IMR-90 (cell line): ENCODE data around the gene CLSTN1. TPM values are rescaled to one million over a fixed set of nuclear protein-coding genes. Genes with fewer than 3 reads are reported as not detected.

Experiments
- ATAC-seq: fragments of 200-7000 bp; cut with Tn5 transposase; 2 replicates; pipeline ENCODE4 v1.9.1; 2020; ENCODE audit warnings: low read depth, mild to moderate bottlenecking, moderate library complexity
- BruUV-seq: library from RNA; stranded (reverse); fragments of 400-500 nt; replicated peaks from 2 replicates; lab custom pipeline; 2021; lab: Mats Ljungman, UMichigan
- CTCF ChIA-PET: fragments of 300-600 bp; formaldehyde crosslinking; extraction: SDS; loops from one replicate; lab custom pipeline; 2021; ENCODE audit warnings: antibody characterized with exemption; lab: Yijun Ruan, JAX
- POLR2A ChIA-PET: fragments of 300-600 bp; sonication (Branson Sonifier 250); formaldehyde crosslinking; loops from one replicate; lab custom pipeline; 2022; ENCODE audit warnings: antibody characterized with exemption; ENCODE audit not compliant: unreplicated experiment; lab: Charles Lee
- DNase-seq: peaks from one replicate; pipeline ENCODE4 v3.0.0; 2013
- H2AFZ ChIP-seq: replicated peaks from 2 replicates; pipeline ENCODE3; 2013; ENCODE audit warnings: low read length, mild to moderate bottlenecking; ENCODE audit not compliant: poor library complexity
- H2AK5ac ChIP-seq: 2 replicates; pipeline ENCODE4 v1.6.1; 2013; ENCODE audit warnings: low read depth, low read length, inconsistent platforms
- H2AK9ac ChIP-seq: replicated peaks from 2 replicates; pipeline ENCODE3; 2013; ENCODE audit warnings: mild to moderate bottlenecking, low read depth, low read length, moderate library complexity; ENCODE audit not compliant: poor library complexity
- H2BK120ac ChIP-seq: 2 replicates; pipeline ENCODE4 v1.6.1; 2013; ENCODE audit warnings: low read depth, low read length, inconsistent platforms
- H2BK15ac ChIP-seq: 3 replicates; pipeline ENCODE4 v1.6.1; 2013; ENCODE audit warnings: low read depth, low read length, inconsistent platforms
- H2BK20ac ChIP-seq: 2 replicates; pipeline ENCODE4 v1.6.1; 2013; ENCODE audit warnings: low read depth, mild to moderate bottlenecking, inconsistent platforms, low read length, moderate library complexity
- H2BK5ac ChIP-seq: 2 replicates; pipeline ENCODE4 v1.6.1; 2013; ENCODE audit warnings: mild to moderate bottlenecking, low read depth, low read length, inconsistent platforms; ENCODE audit not compliant: poor library complexity, severe bottlenecking
- H3K14ac ChIP-seq: replicated peaks from 2 replicates; pipeline ENCODE4 v1.6.1; 2013; ENCODE audit warnings: low read depth, low read length, inconsistent platforms
- H3K18ac ChIP-seq: 2 replicates; pipeline ENCODE4 v1.6.1; 2013; ENCODE audit warnings: low read depth, low read length, control low read depth
- H3K23ac ChIP-seq: 2 replicates; pipeline ENCODE4 v1.6.1; 2013; ENCODE audit warnings: low read depth, low read length, inconsistent platforms
- H3K27ac ChIP-seq: 2 replicates; pipeline ENCODE4 v1.5.1; 2013; ENCODE audit warnings: mild to moderate bottlenecking, control low read depth, low read length; ENCODE audit not compliant: insufficient read depth
- H3K27me3 ChIP-seq: 2 replicates; pipeline ENCODE4 v1.6.1; 2013; ENCODE audit warnings: low read length; ENCODE audit not compliant: control insufficient read depth, insufficient read depth
- H3K36me3 ChIP-seq: 2 replicates; pipeline ENCODE4 v1.6.1; 2013; ENCODE audit warnings: low read length, mixed read lengths; ENCODE audit not compliant: control insufficient read depth, insufficient read depth
- H3K4ac ChIP-seq: 2 replicates; pipeline ENCODE4 v1.6.1; 2013; ENCODE audit warnings: low read depth, low read length, inconsistent platforms
- H3K4me1 ChIP-seq: 2 replicates; pipeline ENCODE4 v1.6.1; 2013; ENCODE audit warnings: low read length, mixed read lengths; ENCODE audit not compliant: control insufficient read depth, insufficient read depth
- H3K4me2 ChIP-seq: 2 replicates; pipeline ENCODE4 v1.6.1; 2013; ENCODE audit warnings: low read depth, mild to moderate bottlenecking, control low read depth, low read length, moderate library complexity
- H3K4me3 ChIP-seq: 2 replicates; pipeline ENCODE4 v1.5.1; 2013; ENCODE audit warnings: low read depth, mild to moderate bottlenecking, control low read depth, low read length, moderate library complexity; ENCODE audit not compliant: insufficient read depth
- H3K56ac ChIP-seq: 2 replicates; pipeline ENCODE4 v1.6.1; 2013; ENCODE audit warnings: low read length, inconsistent platforms; ENCODE audit not compliant: insufficient read depth; ENCODE audit errors: extremely low read depth
- H3K79me1 ChIP-seq, 2 experiments: 2 replicates each; pipeline ENCODE4 v1.6.1; 2013; ENCODE audit warnings: low read length in 2 of 2, inconsistent platforms in 1 of 2, low read depth in 1 of 2
- H3K9ac ChIP-seq: 2 replicates; pipeline ENCODE4 v1.6.1; 2013; ENCODE audit warnings: low read depth, low read length, control low read depth
- H3K9me1 ChIP-seq: 2 replicates; pipeline ENCODE4 v1.6.1; 2013; ENCODE audit warnings: low read length, inconsistent platforms; ENCODE audit not compliant: insufficient read depth
- H3K9me3 ChIP-seq: 2 replicates; pipeline ENCODE4 v1.6.1; 2013; ENCODE audit warnings: low read length; ENCODE audit not compliant: control insufficient read depth, insufficient read depth
- H4K20me1 ChIP-seq: 2 replicates; pipeline ENCODE4 v1.6.1; 2013; ENCODE audit warnings: low read length, inconsistent platforms; ENCODE audit not compliant: insufficient read depth
- H4K5ac ChIP-seq: 2 replicates; pipeline ENCODE4 v1.6.1; 2013; ENCODE audit warnings: mild to moderate bottlenecking, low read depth, low read length, control low read depth
- H4K8ac ChIP-seq, 2 experiments: 2 replicates each; pipeline ENCODE4 v1.6.1; 2013; ENCODE audit warnings: low read depth in 2 of 2, low read length in 2 of 2, control low read depth in 1 of 2, inconsistent platforms in 1 of 2
- H4K91ac ChIP-seq: 2 replicates; pipeline ENCODE4 v1.6.1; 2013; ENCODE audit warnings: low read depth, low read length, inconsistent platforms; ENCODE audit not compliant: insufficient read depth
- BHLHE40 ChIP-seq: fragments of 150-350 bp; IDR thresholded peaks from 2 replicates; pipeline ENCODE4 v1.6.1; 2016; ENCODE audit warnings: mild to moderate bottlenecking, low read depth, low read length
- CEBPB ChIP-seq: IDR thresholded peaks from 2 replicates; pipeline ENCODE4 v1.6.1; 2012; ENCODE audit warnings: low read depth, low read length, improper control_type of control experiment
- CHD1 ChIP-seq: IDR thresholded peaks from 2 replicates; pipeline ENCODE4 v1.6.1; 2012; ENCODE audit warnings: low read depth, low read length, improper control_type of control experiment
- CTCF ChIP-seq: conservative IDR thresholded peaks from 2 replicates; pipeline ENCODE4 v1.5.1; 2012; ENCODE audit warnings: mild to moderate bottlenecking, low read depth, low read length, improper control_type of control experiment
- ELK1 ChIP-seq: fragments of 150-350 bp; IDR thresholded peaks from 2 replicates; pipeline ENCODE4 v1.6.1; 2016; ENCODE audit warnings: low read depth, mild to moderate bottlenecking, low read length, moderate library complexity, borderline replicate concordance
- FOS ChIP-seq: fragments of 150-350 bp; IDR thresholded peaks from 2 replicates; pipeline ENCODE4 v1.6.1; 2016; ENCODE audit warnings: low read depth, low read length
- MAFK ChIP-seq: IDR thresholded peaks from 2 replicates; pipeline ENCODE4 v1.6.1; 2012; ENCODE audit warnings: low read depth, low read length, improper control_type of control experiment
- MAZ ChIP-seq: IDR thresholded peaks from 2 replicates; pipeline ENCODE4 v1.6.1; 2012; ENCODE audit warnings: low read depth, mild to moderate bottlenecking, low read length, improper control_type of control experiment, moderate library complexity, borderline replicate concordance
- MXI1 ChIP-seq: IDR thresholded peaks from 2 replicates; pipeline ENCODE4 v1.6.1; 2012; ENCODE audit warnings: low read depth, mild to moderate bottlenecking, low read length, moderate library complexity, borderline replicate concordance
- NFE2L2 ChIP-seq: fragments of 150-350 bp; IDR thresholded peaks from 2 replicates; pipeline ENCODE4 v1.6.1; 2016; ENCODE audit warnings: low read depth, mild to moderate bottlenecking, low read length
- POLR2A ChIP-seq: IDR thresholded peaks from 2 replicates; pipeline ENCODE4 v1.6.1; 2012; ENCODE audit warnings: mild to moderate bottlenecking, low read depth, low read length
- RAD21 ChIP-seq: IDR thresholded peaks from 2 replicates; pipeline ENCODE4 v1.6.1; 2012; ENCODE audit warnings: low read length, improper control_type of control experiment
- RCOR1 ChIP-seq: IDR thresholded peaks from 2 replicates; pipeline ENCODE4 v1.6.1; 2012; ENCODE audit warnings: mild to moderate bottlenecking, low read length, improper control_type of control experiment; ENCODE audit not compliant: insufficient replicate concordance
- RFX5 ChIP-seq: IDR thresholded peaks from 2 replicates; pipeline ENCODE4 v1.8.0; 2012; ENCODE audit warnings: low read depth, mild to moderate bottlenecking, low read length, moderate library complexity
- SMC3 ChIP-seq: fragments of 150-350 bp; IDR thresholded peaks from 2 replicates; pipeline ENCODE4 v1.6.1; 2016; ENCODE audit warnings: low read depth, mild to moderate bottlenecking, antibody characterized with exemption, low read length, moderate library complexity
- USF2 ChIP-seq: fragments of 150-350 bp; IDR thresholded peaks from 2 replicates; pipeline ENCODE4 v1.6.1; 2017; ENCODE audit warnings: mild to moderate bottlenecking, antibody characterized with exemption, low read length, low read depth
- WGBS, 2 experiments: methylation state at CpG; one replicate each; pipeline versions ENCODE4 v1.1.5 to v1.1.7; 2013; ENCODE audit warnings: missing lambda C conversion rate in 2 of 2; ENCODE audit not compliant: insufficient read length in 1 of 2; ENCODE audit errors: extremely low coverage in 2 of 2; 5-methylcytosine and 5-hydroxymethylcytosine counted together
- dilution Hi-C: fragments of 300-500 bp; cut with HindIII; formaldehyde crosslinking; loops from one replicate; pipeline ENCODE4 v1.14.3; 2018; ENCODE audit warnings: low sequenced_read_pairs; ENCODE audit not compliant: unreplicated experiment
- in situ Hi-C: fragments of 300-500 bp; cut with MboI; formaldehyde crosslinking; loops from 3 replicates; pipeline ENCODE4 v1.14.3; 2019; ENCODE audit warnings: low sequenced_read_pairs, inconsistent platforms, mixed read lengths
- intact Hi-C: fragments of 100-400 bp; cut with micrococcal nuclease; formaldehyde crosslinking; loops from 2 replicates; pipeline ENCODE4 v1.10.0; 2022
- polyA plus RNA-seq, 3 experiments: library from polyadenylated mRNA; depleted of rRNA; stranded (reverse); fragments of >200 nt; gene quantifications; 2 replicates each; pipeline ENCODE4 v1.2.3, GENCODE V29; 2012; ENCODE audit warnings: low replicate concordance in 1 of 3
- total RNA-seq: library from RNA; depleted of rRNA; stranded (reverse); fragments of >200 nt; gene quantifications from 2 replicates; pipeline ENCODE4 v1.2.3, GENCODE V29; 2012

CLSTN1 gene
- total and polyA plus RNA-seq, 2 of the 4 experiments (the other 2 are of a cell fraction), result 30.1 to 72.2 TPM

GRCh38 chr1:9782116-9782751 is 41.5 kb downstream of the CLSTN1 start:
- Histone ChIP-seq H2BK120ac (no peak overlapping the region), H3K9ac (no peak overlapping the region), H3K4me3 (no peak overlapping the region), H3K4ac (no peak overlapping the region), H3K36me3 (no peaks in the 10 kb centered on the region), H4K5ac (no peak overlapping the region), H2BK20ac (no peak overlapping the region), H3K27ac (no peak overlapping the region), H3K4me1 (peaks cover 2% of the 10 kb centered on the region; the same call in 1 of the 2 replicates), H3K23ac (no peak overlapping the region), H3K27me3 (no peaks in the 10 kb centered on the region), H2AK5ac (no peak overlapping the region), H3K56ac (no peak overlapping the region), H3K4me2 (no peak overlapping the region), H4K8ac (no peak overlapping the region), H4K91ac (no peak overlapping the region), H2AFZ (no peak overlapping the region), H3K14ac (no peak overlapping the region), H3K9me3 (no peaks in the 10 kb centered on the region), H4K20me1 (peaks cover 51% of the 10 kb centered on the region), H2AK9ac (no peak overlapping the region), H3K9me1 (peaks cover 3% of the 10 kb centered on the region; the same call in 1 of the 2 replicates), H3K79me1 (peaks cover 34 to 70% of the 10 kb centered on the region in 2 experiments), H2BK15ac (no peak overlapping the region), H3K18ac (no peak overlapping the region), H2BK5ac (no peak overlapping the region)
- TF ChIP-seq CTCF (no peak), CEBPB (no peak), CHD1 (no peak), RCOR1 (no peak), MAZ (no peak), RFX5 (no peak), FOS (no peak), NFE2L2 (no peak), SMC3 (no peak), MAFK (no peak), USF2 (no peak), MXI1 (no peak), ELK1 (no peak), RAD21 (no peak), BHLHE40 (no peak), POLR2A (no peak)
- POLR2A ChIA-PET, result interaction anchor here (0.6 kb wide), 1 partner anchor 20 kb away, joined by 4 read pairs; no protein-coding TSS in a partner anchor
- intact Hi-C loops, result loop anchor here (5.0 kb wide), 1 partner anchor 40 kb away; the partner anchor contains the start of gene CLSTN1
- no peak for ATAC-seq
- no TSS peak for BruUV-seq
- no peak for DNase-seq
- in situ Hi-C loops, result no loop called here
- 100% methylated on average over 3 of the region's 4 CpGs; no CpG with 5 or more reads in 1 of the 2 experiments for WGBS, 2 experiments
- CTCF ChIA-PET, result no interaction called here
- dilution Hi-C loops, result no loop called here
